WTC11 (cell line): ENCODE results near the gene CHIT1.

Experiments used
- CREM ChIP-seq: sonication (generic); formaldehyde crosslinking; IDR thresholded peaks from 2 replicates; pipeline ENCODE4 v1.8.1; 2022; ENCODE audit warnings: mild to moderate bottlenecking, missing genetic modification reagents, moderate library complexity
- ELF4 ChIP-seq: sonication (generic); formaldehyde crosslinking; IDR thresholded peaks from 2 replicates; pipeline ENCODE4 v1.8.1; 2022; ENCODE audit warnings: low read depth, mild to moderate bottlenecking, moderate library complexity, missing genetic modification reagents
- ESRRA ChIP-seq: sonication (generic); formaldehyde crosslinking; IDR thresholded peaks from 2 replicates; pipeline ENCODE4 v1.8.1; 2022; ENCODE audit warnings: mild to moderate bottlenecking, missing genetic modification reagents, borderline replicate concordance
- FOXP1 ChIP-seq: sonication (generic); formaldehyde crosslinking; IDR thresholded peaks from 2 replicates; pipeline ENCODE4 v1.8.0; 2022; ENCODE audit warnings: missing genetic modification reagents, mild to moderate bottlenecking, moderate library complexity, borderline replicate concordance
- NR2C2 ChIP-seq: sonication (generic); formaldehyde crosslinking; IDR thresholded peaks from 2 replicates; pipeline ENCODE4 v1.8.0; 2022; ENCODE audit warnings: mild to moderate bottlenecking, missing genetic modification reagents
- OVOL2 ChIP-seq: fragments of 250-450 bp; sonication (Bioruptor Pico); IDR thresholded peaks from 2 replicates; pipeline ENCODE4 v1.9.0; 2021; ENCODE audit warnings: mild to moderate bottlenecking, borderline replicate concordance
- SP1 ChIP-seq: sonication (generic); formaldehyde crosslinking; conservative IDR thresholded peaks from 2 replicates; pipeline ENCODE4 v1.8.1; 2022; ENCODE audit warnings: missing genetic modification reagents
- ZNF232 ChIP-seq: sonication (generic); formaldehyde crosslinking; IDR thresholded peaks from 2 replicates; pipeline ENCODE4 v1.8.0; 2022; ENCODE audit warnings: mild to moderate bottlenecking, missing genetic modification reagents
- TF ChIP-seq, protein P1 (sequence below): fragments of 200-600 bp; IDR thresholded peaks from 2 replicates; pipeline ENCODE4 v1.8.0; 2022; ENCODE audit warnings: antibody characterized with exemption
- TF ChIP-seq, protein P2 (sequence below): sonication (generic); formaldehyde crosslinking; IDR thresholded peaks from 2 replicates; pipeline ENCODE4 v1.8.1; 2022; ENCODE audit warnings: low read depth, mild to moderate bottlenecking, moderate library complexity, missing genetic modification reagents, borderline replicate concordance
- TF ChIP-seq, protein P3 (sequence below): sonication (generic); formaldehyde crosslinking; IDR thresholded peaks from 2 replicates; pipeline ENCODE4 v1.8.1; 2023; ENCODE audit warnings: mild to moderate bottlenecking, moderate library complexity, missing genetic modification reagents
- TF ChIP-seq, protein P4 (sequence below): sonication (generic); formaldehyde crosslinking; IDR thresholded peaks from 2 replicates; pipeline ENCODE4 v1.8.0; 2022; ENCODE audit warnings: mild to moderate bottlenecking, missing genetic modification reagents

DNA sequence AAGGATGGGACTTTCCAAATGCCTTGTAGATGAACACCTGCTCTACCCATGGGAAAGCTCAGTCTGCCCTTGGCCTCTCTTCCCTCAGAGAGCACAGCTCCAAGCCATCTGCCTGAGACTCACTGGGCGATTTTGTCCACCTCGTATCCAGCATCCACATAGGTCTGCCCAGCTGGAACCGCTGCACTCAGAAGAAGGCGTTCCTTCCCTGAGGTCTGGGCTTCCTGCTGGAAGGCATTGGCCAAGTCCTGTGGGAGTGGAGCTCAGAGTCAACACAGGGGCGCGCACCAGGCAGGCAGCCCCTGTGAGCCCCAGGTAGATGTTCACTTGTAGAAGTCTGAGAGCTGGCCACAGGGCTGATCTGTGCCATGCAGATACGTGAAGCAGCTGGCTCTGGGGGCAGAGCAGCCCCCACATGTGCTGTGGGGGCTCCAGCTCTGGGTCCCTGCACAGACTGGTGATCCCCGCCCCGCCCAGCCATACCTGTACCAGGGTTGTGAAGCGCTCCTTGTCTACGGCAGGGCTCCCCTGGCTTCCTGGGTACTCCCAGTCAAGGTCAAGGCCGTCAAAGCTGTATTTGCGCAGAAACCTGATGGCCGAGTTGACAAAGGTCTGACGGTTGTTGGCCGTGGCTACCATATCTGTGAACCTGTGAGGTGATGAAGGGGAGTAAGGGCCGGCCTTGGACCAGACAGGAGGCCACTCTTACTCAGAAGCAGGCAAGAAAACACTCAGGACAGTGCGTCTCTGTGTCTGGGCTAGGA lies 6.3 kb downstream of the CHIT1 start:
- TF ChIP-seq, protein P1, sequence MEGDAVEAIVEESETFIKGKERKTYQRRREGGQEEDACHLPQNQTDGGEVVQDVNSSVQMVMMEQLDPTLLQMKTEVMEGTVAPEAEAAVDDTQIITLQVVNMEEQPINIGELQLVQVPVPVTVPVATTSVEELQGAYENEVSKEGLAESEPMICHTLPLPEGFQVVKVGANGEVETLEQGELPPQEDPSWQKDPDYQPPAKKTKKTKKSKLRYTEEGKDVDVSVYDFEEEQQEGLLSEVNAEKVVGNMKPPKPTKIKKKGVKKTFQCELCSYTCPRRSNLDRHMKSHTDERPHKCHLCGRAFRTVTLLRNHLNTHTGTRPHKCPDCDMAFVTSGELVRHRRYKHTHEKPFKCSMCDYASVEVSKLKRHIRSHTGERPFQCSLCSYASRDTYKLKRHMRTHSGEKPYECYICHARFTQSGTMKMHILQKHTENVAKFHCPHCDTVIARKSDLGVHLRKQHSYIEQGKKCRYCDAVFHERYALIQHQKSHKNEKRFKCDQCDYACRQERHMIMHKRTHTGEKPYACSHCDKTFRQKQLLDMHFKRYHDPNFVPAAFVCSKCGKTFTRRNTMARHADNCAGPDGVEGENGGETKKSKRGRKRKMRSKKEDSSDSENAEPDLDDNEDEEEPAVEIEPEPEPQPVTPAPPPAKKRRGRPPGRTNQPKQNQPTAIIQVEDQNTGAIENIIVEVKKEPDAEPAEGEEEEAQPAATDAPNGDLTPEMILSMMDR, result no peak
- TF ChIP-seq, protein P2, sequence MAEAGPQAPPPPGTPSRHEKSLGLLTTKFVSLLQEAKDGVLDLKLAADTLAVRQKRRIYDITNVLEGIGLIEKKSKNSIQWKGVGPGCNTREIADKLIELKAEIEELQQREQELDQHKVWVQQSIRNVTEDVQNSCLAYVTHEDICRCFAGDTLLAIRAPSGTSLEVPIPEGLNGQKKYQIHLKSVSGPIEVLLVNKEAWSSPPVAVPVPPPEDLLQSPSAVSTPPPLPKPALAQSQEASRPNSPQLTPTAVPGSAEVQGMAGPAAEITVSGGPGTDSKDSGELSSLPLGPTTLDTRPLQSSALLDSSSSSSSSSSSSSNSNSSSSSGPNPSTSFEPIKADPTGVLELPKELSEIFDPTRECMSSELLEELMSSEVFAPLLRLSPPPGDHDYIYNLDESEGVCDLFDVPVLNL, result no peak
- no peak for TF ChIP-seq ESRRA
- TF ChIP-seq CREM, result no peak
- TF ChIP-seq, protein P3, sequence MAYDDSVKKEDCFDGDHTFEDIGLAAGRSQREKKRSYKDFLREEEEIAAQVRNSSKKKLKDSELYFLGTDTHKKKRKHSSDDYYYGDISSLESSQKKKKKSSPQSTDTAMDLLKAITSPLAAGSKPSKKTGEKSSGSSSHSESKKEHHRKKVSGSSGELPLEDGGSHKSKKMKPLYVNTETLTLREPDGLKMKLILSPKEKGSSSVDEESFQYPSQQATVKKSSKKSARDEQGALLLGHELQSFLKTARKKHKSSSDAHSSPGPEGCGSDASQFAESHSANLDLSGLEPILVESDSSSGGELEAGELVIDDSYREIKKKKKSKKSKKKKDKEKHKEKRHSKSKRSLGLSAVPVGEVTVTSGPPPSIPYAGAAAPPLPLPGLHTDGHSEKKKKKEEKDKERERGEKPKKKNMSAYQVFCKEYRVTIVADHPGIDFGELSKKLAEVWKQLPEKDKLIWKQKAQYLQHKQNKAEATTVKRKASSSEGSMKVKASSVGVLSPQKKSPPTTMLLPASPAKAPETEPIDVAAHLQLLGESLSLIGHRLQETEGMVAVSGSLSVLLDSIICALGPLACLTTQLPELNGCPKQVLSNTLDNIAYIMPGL (CRISPR knock-in tag), result no peak
- TF ChIP-seq, protein P4, sequence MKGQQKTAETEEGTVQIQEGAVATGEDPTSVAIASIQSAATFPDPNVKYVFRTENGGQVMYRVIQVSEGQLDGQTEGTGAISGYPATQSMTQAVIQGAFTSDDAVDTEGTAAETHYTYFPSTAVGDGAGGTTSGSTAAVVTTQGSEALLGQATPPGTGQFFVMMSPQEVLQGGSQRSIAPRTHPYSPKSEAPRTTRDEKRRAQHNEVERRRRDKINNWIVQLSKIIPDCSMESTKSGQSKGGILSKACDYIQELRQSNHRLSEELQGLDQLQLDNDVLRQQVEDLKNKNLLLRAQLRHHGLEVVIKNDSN (CRISPR knock-in tag), result no peak
- TF ChIP-seq OVOL2 (CRISPR knock-in tag), result no peak
- TF ChIP-seq ZNF232, result no peak
- TF ChIP-seq SP1 (CRISPR knock-in tag), result no peak
- TF ChIP-seq ELF4 (CRISPR knock-in tag), result no peak
- no peak for TF ChIP-seq FOXP1
- no peak for TF ChIP-seq NR2C2 (CRISPR knock-in tag)
